GM12878 (cell line): ENCODE data around the gene OPN4. TPM values are rescaled to one million over a fixed set of nuclear protein-coding genes. Genes with fewer than 3 reads are reported as not detected.

Source experiments
- ATAC-seq: fragments of 200-7000 bp; cut with Tn5 transposase; 3 replicates; pipeline ENCODE4 v1.9.1; 2020; ENCODE audit warnings: mild to moderate bottlenecking, moderate library complexity
- BruUV-seq: library from RNA; stranded (reverse); fragments of 400-500 nt; replicated peaks from 2 replicates; lab custom pipeline; 2021; lab: Mats Ljungman, UMichigan
- CTCF ChIA-PET: fragments of 300-600 bp; sonication (Branson Sonifier 250); formaldehyde crosslinking; extraction: SDS; loops from one replicate; lab custom pipeline; 2021; ENCODE audit warnings: inconsistent platforms; lab: Yijun Ruan, JAX
- POLR2A ChIA-PET: fragments of 350-600 bp; formaldehyde crosslinking; extraction: SDS; loops from one replicate; lab custom pipeline; 2021; ENCODE audit warnings: inconsistent platforms; lab: Charles Lee
- RAD21 ChIA-PET: fragments of 300-600 bp; sonication (Branson Sonifier 250); formaldehyde crosslinking; loops from one replicate; lab custom pipeline; 2023; ENCODE audit warnings: antibody characterized with exemption; ENCODE audit not compliant: unreplicated experiment; lab: Charles Lee
- SMC1A ChIA-PET: fragments of 300-600 bp; sonication (Branson Sonifier 250); formaldehyde crosslinking; loops from one replicate; lab custom pipeline; 2023; ENCODE audit not compliant: unreplicated experiment, uncharacterized antibody; lab: Charles Lee
- DNase-seq: peaks from one replicate; pipeline ENCODE4 v3.0.0-alpha.2; 2011; ENCODE audit warnings: low read depth, low spot score
- FAIRE-seq: peaks from 3 replicates; lab custom pipeline; 2011; peaks lifted over from hg19 to GRCh38; lab: Jason Lieb, UNC
- H2AFZ ChIP-seq: 2 replicates; pipeline ENCODE4 v1.6.0; 2011; ENCODE audit warnings: low read depth, low read length, control low read depth; ENCODE audit not compliant: control insufficient read depth
- H3K27ac ChIP-seq: 2 replicates; pipeline ENCODE4 v1.5.1; 2011; ENCODE audit warnings: control low read depth; ENCODE audit not compliant: control insufficient read depth, insufficient read depth
- H3K27me3 ChIP-seq, 2 experiments: replicated peaks in 1 of 2; 2 replicates each; pipeline versions ENCODE4 v1.6.0 to v1.6.1; 2011; ENCODE audit warnings: low read length in 1 of 2; ENCODE audit not compliant: control insufficient read depth in 2 of 2, insufficient read depth in 2 of 2
- H3K36me3 ChIP-seq, 2 experiments: 2 replicates each; pipeline ENCODE4 v1.5.1; 2011; ENCODE audit warnings: low read length in 1 of 2; ENCODE audit not compliant: control insufficient read depth in 2 of 2, insufficient read depth in 2 of 2
- H3K4me1 ChIP-seq: 2 replicates; pipeline ENCODE4 v1.6.1; 2011; ENCODE audit warnings: mild to moderate bottlenecking, low read length, moderate library complexity, mixed read lengths; ENCODE audit not compliant: control insufficient read depth, insufficient read depth
- H3K4me2 ChIP-seq: 2 replicates; pipeline ENCODE4 v1.6.0; 2011; ENCODE audit warnings: control low read depth; ENCODE audit not compliant: control insufficient read depth, insufficient read depth
- H3K4me3 ChIP-seq: fragments of 200-600 bp; sonication (generic); 2 replicates; pipeline ENCODE4 v1.5.1; 2016
- H3K79me2 ChIP-seq: 2 replicates; pipeline ENCODE4 v1.6.0; 2011; ENCODE audit warnings: low read length; ENCODE audit not compliant: control insufficient read depth, insufficient read depth
- H3K9ac ChIP-seq: 2 replicates; pipeline ENCODE4 v1.8.0; 2011; ENCODE audit warnings: low read length, control low read depth, mixed read lengths; ENCODE audit not compliant: control insufficient read depth, insufficient read depth
- H3K9me3 ChIP-seq: replicated peaks from 3 replicates; pipeline ENCODE4 v1.5.1; 2011; ENCODE audit warnings: mild to moderate bottlenecking, low read length; ENCODE audit not compliant: control insufficient read depth, insufficient read depth
- H4K20me1 ChIP-seq: 2 replicates; pipeline ENCODE4 v1.6.0; 2011; ENCODE audit not compliant: control insufficient read depth, insufficient read depth
- ATF3 ChIP-seq: IDR thresholded peaks from 2 replicates; pipeline ENCODE4 v1.6.1; 2011; ENCODE audit warnings: low read depth, mild to moderate bottlenecking, low read length, moderate library complexity, borderline replicate concordance; ENCODE audit errors: extremely low read depth
- CBX5 ChIP-seq: sonication (generic); IDR thresholded peaks from 2 replicates; pipeline ENCODE4 v1.6.1; 2016; ENCODE audit warnings: low read depth, moderate library complexity, mild to moderate bottlenecking, inconsistent platforms
- CTCF ChIP-seq, 3 experiments: IDR thresholded peaks in 2 of 3; conservative IDR thresholded peaks in 1 of 3; 2 replicates each; pipeline ENCODE4 v1.5.1; 2011; ENCODE audit warnings: low read depth in 3 of 3, low read length in 3 of 3, mild to moderate bottlenecking in 3 of 3, control low read depth in 2 of 3, moderate library complexity in 2 of 3, inconsistent platforms in 1 of 3, mixed read lengths in 1 of 3; ENCODE audit not compliant: control insufficient read depth in 2 of 3, insufficient read depth in 1 of 3; ENCODE audit errors: extremely low read depth in 1 of 3
- CUX1 ChIP-seq: IDR thresholded peaks from 2 replicates; pipeline ENCODE4 v1.6.1; 2012; ENCODE audit warnings: improper control_type of control experiment, low read depth, low read length; ENCODE audit not compliant: insufficient replicate concordance
- JUND ChIP-seq: IDR thresholded peaks from 2 replicates; pipeline ENCODE4 v1.6.1; 2012; ENCODE audit warnings: low read depth, mild to moderate bottlenecking, low read length, improper control_type of control experiment, moderate library complexity
- MEF2A ChIP-seq: IDR thresholded peaks from 2 replicates; pipeline ENCODE4 v1.6.1; 2011; ENCODE audit warnings: low read depth, mild to moderate bottlenecking, low read length, moderate library complexity; ENCODE audit not compliant: insufficient read depth
- POLR2A ChIP-seq: IDR thresholded peaks from 2 replicates; pipeline ENCODE4 v1.6.1; 2011; ENCODE audit warnings: low read depth, mild to moderate bottlenecking, low read length
- SREBF2 ChIP-seq: IDR thresholded peaks from 2 replicates; pipeline ENCODE4 v1.6.1; 2012; ENCODE audit warnings: mild to moderate bottlenecking, low read length
- STAT3 ChIP-seq: IDR thresholded peaks from 2 replicates; pipeline ENCODE4 v1.6.1; 2011; ENCODE audit warnings: low read depth, low read length, improper control_type of control experiment
- ZNF622 ChIP-seq: fragments of 450-650 bp; IDR thresholded peaks from 2 replicates; pipeline ENCODE4 v1.6.1; 2017; ENCODE audit warnings: mild to moderate bottlenecking, inconsistent platforms
- WGBS: methylation state at CpG from one replicate; pipeline ENCODE4 v1.1.6; 2016; ENCODE audit warnings: low lambda C conversion rate; ENCODE audit not compliant: insufficient replicate concordance, insufficient coverage; ENCODE audit errors: missing lambda C conversion rate; 5-methylcytosine and 5-hydroxymethylcytosine counted together
- in situ Hi-C: fragments of 300-500 bp; cut with MboI; formaldehyde crosslinking; loops from 9 replicates; pipeline ENCODE4 v1.14.3; 2018; ENCODE audit warnings: mixed read lengths
- intact Hi-C: fragments of 100-400 bp; cut with micrococcal nuclease; formaldehyde crosslinking; loops from one replicate; pipeline ENCODE4 v1.14.2; 2022; ENCODE audit not compliant: unreplicated experiment
- polyA plus RNA-seq, 11 experiments: library from polyadenylated mRNA; depleted of rRNA in 4 of 11; unstranded in 6 of 11; stranded (reverse) in 5 of 11; fragments of >200 nt; fragmentation: Nextera tagmentation in 4 of 11; fragmentation: Illumina TruSeq in 1 of 11; extraction: Ambion mirVana in 4 of 11; extraction: Trizol in 1 of 11; gene quantifications; 1 replicate in 1 of 11; 2 replicates in 10 of 11; pipeline versions ENCODE4 v1.2.1 to v1.2.3, GENCODE V29; 2011 to 2016; ENCODE audit warnings: inconsistent platforms in 2 of 11, missing spikeins in 2 of 11, low read depth in 1 of 11
- total RNA-seq, 4 experiments: library from RNA; depleted of rRNA in 3 of 4; stranded (reverse); fragments of >200 nt in 3 of 4; fragmentation: Illumina TruSeq in 1 of 4; extraction: Trizol in 1 of 4; gene quantifications; 2 replicates each; pipeline versions ENCODE4 v1.2.1 to v1.2.3, GENCODE V29; 2013 to 2021

The OPN4 gene
- total and polyA plus RNA-seq, 10 of the 15 experiments (the other 5 are each of a cell fraction or from before 2014, with no cell fraction given) = not detected

GRCh38 chr10:86706401-86706841, 52.1 kb downstream of the OPN4 start:
- in situ Hi-C loops = no loop called here
- intact Hi-C loops = no loop called here
- no peak for ATAC-seq
- SMC1A ChIA-PET = no interaction called here
- POLR2A ChIA-PET = no interaction called here
- Histone ChIP-seq H3K9ac (no peak overlapping the region), H2AFZ (no peak overlapping the region), H3K27ac (no peak overlapping the region), H3K79me2 (no peaks in the 10 kb centered on the region), H3K9me3 (no peaks in the 10 kb centered on the region), H4K20me1 (no peaks in the 10 kb centered on the region), H3K4me1 (peaks cover 4% of the 10 kb centered on the region; the same call in 1 of the 2 replicates), H3K4me3 (no peak overlapping the region), H3K36me3 (no peaks in the 10 kb centered on the region), H3K4me2 (no peak overlapping the region), H3K27me3 (no peaks in the 10 kb centered on the region; a peak in 1 of 4 replicates)
- TF ChIP-seq CTCF (IDR thresholded peaks at IDR 0.05 in 2 of 3, conservative IDR thresholded peaks at IDR 0.05 in 1 of 3; ENCODE audit: control insufficient read depth in 2 of 3, extremely low read depth in 1 of 3, insufficient read depth in 1 of 3, low read depth in 3 of 3, low read length in 3 of 3) = no peak
- no peak for TF ChIP-seq JUND
- TF ChIP-seq CUX1 = no peak
- TF ChIP-seq ZNF622 = no peak
- TF ChIP-seq ATF3 = no peak
- no peak for TF ChIP-seq MEF2A
- TF ChIP-seq SREBF2 = no peak
- TF ChIP-seq CBX5 = no peak
- no peak for TF ChIP-seq POLR2A
- TF ChIP-seq STAT3 = no peak
- no TSS peak for BruUV-seq
- 64% methylated on average over 12 of the region's 12 CpGs for WGBS
- FAIRE-seq = no peak
- CTCF ChIA-PET = interaction anchor here (1.0 kb wide), 1 partner anchor 10 kb away, joined by 3 read pairs; no protein-coding TSS in a partner anchor
- DNase-seq = no peak
- RAD21 ChIA-PET = interaction anchor here (0.6 kb wide), 1 partner anchor 199 kb away, joined by 3 read pairs; no protein-coding TSS in a partner anchor
